Testis (tissue), 2 donors: ENCODE measurements around the gene TRIM7.

ENCODE experiments used
- POLR2A ChIP-seq: fragments of 450-650 bp; IDR thresholded peaks from one replicate; pipeline ENCODE4 v1.6.1; 2017; ENCODE audit warnings: antibody characterized with exemption, mild to moderate bottlenecking, moderate library complexity
- TF ChIP-seq, protein P1 (sequence below), 3 experiments: fragments of 450-650 bp in 2 of 3; fragments of 200-600 bp in 1 of 3; sonication (generic) in 1 of 3; IDR thresholded peaks; one replicate each; pipeline ENCODE4 v1.5.1; 2016 to 2019; ENCODE audit warnings: antibody characterized with exemption in 3 of 3, mild to moderate bottlenecking in 2 of 3, moderate library complexity in 1 of 3

DNA sequence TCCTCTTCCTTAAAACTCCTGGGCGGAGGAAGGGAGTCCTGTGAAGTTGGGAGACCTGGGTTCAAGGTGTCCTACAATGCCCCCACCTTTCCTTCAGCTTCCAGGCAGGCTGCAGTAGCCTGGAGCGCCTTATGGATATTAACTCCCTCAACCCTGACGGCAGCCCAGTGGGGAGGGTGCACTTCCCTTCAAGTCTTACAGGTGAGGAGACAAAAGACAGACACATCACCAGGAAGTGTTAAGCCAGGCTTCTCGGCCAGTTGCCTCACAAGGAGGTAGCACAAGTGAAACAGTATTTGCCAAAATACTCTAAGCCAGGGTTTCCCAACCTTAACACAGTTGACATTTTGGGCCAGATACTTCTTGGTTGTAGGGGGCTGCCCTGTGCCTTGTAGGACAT, 4.2 kb downstream of the TRIM7 start:
- TF ChIP-seq, protein P1, sequence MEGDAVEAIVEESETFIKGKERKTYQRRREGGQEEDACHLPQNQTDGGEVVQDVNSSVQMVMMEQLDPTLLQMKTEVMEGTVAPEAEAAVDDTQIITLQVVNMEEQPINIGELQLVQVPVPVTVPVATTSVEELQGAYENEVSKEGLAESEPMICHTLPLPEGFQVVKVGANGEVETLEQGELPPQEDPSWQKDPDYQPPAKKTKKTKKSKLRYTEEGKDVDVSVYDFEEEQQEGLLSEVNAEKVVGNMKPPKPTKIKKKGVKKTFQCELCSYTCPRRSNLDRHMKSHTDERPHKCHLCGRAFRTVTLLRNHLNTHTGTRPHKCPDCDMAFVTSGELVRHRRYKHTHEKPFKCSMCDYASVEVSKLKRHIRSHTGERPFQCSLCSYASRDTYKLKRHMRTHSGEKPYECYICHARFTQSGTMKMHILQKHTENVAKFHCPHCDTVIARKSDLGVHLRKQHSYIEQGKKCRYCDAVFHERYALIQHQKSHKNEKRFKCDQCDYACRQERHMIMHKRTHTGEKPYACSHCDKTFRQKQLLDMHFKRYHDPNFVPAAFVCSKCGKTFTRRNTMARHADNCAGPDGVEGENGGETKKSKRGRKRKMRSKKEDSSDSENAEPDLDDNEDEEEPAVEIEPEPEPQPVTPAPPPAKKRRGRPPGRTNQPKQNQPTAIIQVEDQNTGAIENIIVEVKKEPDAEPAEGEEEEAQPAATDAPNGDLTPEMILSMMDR (IDR thresholded peaks at IDR 0.05): no peak
- TF ChIP-seq POLR2A: no peak
